Activated T-cell treated with anti-CD3 and anti-CD28 coated beads, Interleukin-2, amount 50 U/mL, for 48 hours (primary cell): ENCODE measurements around the gene RASL11A.
A peak's percentile ranks its signal among the peaks of the same experiment; 100 is the strongest.
"Not testable (repeated sequence)": the region's sequence is repeated elsewhere in the genome, so short reads cannot be mapped to it uniquely, and the experiment has no call there.

Experiments
- DNase-seq, 2 experiments: peaks; one replicate each; pipeline ENCODE4 v3.0.0-alpha.2; 2020

Gene RASL11A

GRCh38 chr13:27270594-27271520, at the start of gene RASL11A:
TSS of gene RASL11A (plus strand) at chr13:27270830. CDS start at chr13:27270945, 115 bp downstream.
- DNase-seq = peak; percentile 82 to 84

DNA sequence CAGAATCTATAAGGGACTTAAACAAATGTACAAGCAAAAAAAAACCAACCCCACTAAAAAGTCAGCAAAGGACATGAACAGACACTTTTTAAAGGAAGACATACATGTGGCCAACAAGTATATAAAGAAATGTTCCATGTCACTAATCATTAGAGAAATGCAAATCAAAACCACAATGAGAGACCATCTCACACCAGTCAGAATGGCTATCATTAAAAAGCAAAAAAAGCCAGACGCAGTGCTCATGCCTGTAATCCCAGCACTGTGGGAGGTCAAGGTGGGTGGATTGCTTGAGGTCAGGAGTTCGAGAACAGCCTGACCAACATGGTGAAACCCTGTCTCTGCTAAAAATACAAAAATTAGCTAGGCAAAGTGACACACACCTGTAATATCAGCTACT, 48.5 kb upstream of the RASL11A start:
- DNase-seq = not testable (repeated sequence)

GRCh38 chr13:27226991-27227390, 43.6 kb upstream of the RASL11A start:
- DNase-seq = no peak

GRCh38 chr13:27228131-27228530, 42.5 kb upstream of the RASL11A start:
- DNase-seq = no peak

- DNase-seq = no peak
These were observed 41.0 kb upstream of the RASL11A start for GRCh38 chr13:27229642-27230041.

DNA sequence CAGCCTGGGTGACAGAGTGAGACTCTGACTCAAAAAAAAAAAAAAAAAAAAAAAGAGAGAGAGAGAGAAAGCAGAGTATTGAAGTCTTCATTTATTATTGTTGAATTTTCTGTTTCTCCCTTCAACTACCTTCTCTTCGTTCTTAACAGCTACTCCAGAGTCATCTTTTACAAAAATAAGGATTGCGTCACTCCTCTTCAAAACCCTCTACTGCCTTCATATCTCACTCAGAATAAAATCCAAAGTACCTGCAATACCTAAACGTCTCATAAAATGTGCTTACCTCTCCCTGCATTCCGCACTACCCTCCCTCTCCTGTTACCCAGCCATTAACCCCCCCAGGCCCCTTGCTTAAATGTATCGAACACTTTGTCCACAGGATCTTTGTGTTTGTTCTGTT, 36.7 kb upstream of the RASL11A start:
- no peak for DNase-seq

GRCh38 chr13:27236478-27236877, 34.2 kb upstream of the RASL11A start:
- DNase-seq = no peak

DNA sequence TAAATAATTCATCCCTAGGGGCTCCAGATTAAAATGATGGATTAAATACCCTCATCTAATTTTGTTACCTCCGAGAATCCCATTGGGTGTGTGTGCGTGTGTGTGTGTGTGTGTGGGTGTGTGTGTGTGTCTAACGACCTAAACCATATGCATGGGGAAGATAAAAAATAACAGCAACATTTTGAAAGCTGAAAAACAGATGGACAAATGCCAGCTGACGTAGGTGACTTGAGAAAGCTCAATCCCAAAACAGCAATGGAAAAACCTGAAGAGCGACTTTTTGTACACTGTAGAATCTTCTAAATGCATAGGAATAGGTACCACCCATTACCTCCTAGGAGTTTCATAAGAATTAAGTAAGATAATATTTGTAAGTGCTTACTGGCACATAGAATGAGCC, 27.9 kb upstream of the RASL11A start:
- DNase-seq = no peak

DNA sequence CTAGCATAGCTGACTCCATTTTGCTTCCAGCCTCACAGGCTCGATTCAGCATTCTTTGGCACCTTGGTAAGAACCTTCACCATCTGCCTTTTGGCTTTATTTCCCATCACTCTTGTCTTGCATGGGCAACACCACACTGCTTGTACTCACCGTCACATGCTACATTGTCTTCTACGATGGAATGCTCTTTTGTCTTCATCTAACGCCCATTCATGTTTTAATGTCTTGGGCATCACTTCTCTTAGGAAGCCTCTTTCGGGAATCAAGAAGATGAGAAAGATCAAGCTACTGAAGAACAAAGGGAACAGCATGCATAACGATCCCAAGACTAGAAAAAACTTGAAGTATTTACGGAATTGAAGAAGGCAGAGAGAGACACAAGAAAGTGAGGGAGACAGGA, 25.0 kb upstream of the RASL11A start:
- DNase-seq = no peak

DNA sequence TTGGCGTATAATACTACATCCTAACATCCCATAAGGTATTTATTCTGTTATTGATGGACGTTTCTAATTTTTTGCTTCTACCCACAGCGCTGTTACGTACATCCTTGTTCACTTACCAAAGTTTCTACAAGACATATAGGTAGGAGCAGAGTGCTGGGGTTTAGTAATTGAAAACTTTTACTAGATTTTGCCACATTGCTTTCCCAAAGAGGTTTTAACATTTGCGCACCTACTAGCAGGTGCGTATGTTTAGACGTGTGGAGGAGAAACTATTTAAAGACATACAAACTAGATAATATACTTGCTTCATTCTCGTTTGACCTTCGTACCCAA, 19.8 kb upstream of the RASL11A start:
- DNase-seq = no peak

DNA sequence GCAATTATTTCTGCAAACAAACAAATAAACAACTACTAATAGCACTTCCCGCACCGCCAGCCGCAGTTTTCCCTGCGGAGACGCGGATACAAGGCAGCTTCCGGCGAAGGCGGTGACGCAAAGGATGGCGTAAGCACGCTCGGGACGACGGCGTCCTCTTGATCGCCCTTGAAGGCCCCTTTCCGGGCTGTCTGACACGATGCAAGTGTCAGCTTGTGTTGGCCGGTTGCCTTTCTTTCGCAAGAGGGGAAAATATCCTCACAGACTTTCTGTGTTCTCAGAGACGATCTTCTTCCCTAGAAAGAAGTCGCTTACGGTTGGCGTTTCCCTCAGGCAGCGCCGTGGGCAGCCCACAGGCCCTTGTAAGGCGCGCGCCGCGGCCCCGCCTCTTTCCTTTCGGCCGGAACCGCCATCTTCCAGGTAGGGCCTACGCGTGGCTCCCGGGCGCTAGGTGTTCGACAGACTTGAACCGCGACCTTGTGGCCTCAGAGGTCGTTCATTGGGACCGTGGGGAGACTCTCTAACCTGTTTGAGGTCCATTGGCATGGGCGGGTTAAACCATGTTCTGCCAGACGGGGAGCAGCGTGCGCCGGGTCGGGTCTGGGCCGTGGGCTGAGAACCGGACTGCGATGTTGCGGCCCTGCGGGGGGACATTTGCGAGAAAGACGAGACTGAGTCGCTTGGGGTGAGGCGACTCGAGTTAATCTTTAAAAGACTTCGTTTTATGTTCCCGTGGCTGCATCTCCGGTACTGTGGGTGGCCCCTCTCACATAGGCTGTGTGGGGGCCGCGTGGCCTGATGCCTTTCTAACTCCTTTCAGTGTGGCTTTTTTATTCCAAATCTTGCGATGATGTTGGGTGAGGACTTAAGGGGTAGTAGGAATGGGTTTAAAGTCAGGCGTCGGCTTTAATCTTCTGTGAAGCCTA, 19.2 kb upstream of the RASL11A start, which contains the start of gene RPL21:
Gene RPL21, plus strand, starts transcription at position 393 of the 926 bp plus-strand sequence. CDS start 2,219 bp downstream, outside the sequence.
- DNase-seq = peak; percentile 95 to 96

DNA sequence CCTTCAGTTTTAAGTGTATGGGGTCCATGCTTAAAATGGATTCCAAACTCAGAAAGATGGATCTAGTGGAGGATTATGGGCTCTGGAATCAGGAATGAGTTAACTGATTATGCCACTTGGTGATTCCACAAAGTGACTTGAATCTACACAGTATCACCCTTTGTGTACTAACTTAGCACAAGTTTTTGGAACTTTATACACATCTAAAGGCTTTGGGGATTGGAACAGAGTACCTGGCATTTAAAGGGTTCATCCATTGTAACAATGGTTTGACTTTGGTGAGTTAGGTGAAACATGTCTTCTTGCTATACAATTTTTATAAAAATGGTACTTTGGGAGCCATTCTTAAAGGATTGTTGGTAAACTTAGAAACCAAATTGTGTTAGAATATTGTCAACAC, 18.2 kb upstream of the RASL11A start:
- no peak for DNase-seq

DNA sequence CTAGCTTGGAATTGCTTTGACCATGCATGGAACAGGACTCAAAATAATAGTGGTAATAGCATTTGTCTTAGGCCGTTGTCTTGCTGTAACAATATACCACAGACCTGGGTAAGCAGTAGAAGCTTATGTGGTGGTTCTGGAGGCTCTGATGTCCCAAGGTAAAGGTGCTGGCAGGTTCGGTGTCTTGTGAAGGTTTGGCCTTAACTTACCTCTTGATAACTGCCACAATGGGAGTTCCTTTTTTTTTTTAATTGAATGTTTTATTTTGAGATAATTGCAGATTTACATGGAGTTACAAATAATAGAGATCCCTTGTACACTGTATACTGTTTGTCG, 13.4 kb upstream of the RASL11A start:
- no peak for DNase-seq

- DNase-seq = peak; percentile 51 to 52
These were observed 12.9 kb upstream of the RASL11A start for GRCh38 chr13:27257648-27258253.

- DNase-seq = no peak
These were observed 11.8 kb upstream of the RASL11A start for GRCh38 chr13:27258637-27259386.

- DNase-seq = no peak
These were observed 10.8 kb upstream of the RASL11A start for GRCh38 chr13:27259831-27260230.

DNA sequence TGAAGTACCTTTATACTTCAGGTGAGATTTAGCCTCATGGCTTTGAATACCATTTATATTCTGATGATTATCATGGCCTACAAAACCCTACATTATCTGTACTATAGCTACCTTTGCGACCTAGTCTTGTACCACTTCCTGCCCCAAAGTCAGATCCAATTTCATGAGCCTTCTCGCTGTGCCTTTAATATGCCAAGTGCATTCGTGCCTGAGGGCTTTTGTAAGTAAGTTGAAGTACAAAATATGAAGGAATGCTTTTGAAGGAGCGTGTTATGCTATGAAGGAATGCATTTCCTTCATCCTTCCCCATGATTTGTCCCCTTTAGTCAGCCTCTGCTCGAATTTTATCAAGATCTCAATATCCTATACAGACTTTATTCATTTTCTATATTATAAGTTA, 9.2 kb upstream of the RASL11A start:
- DNase-seq = no peak

DNA sequence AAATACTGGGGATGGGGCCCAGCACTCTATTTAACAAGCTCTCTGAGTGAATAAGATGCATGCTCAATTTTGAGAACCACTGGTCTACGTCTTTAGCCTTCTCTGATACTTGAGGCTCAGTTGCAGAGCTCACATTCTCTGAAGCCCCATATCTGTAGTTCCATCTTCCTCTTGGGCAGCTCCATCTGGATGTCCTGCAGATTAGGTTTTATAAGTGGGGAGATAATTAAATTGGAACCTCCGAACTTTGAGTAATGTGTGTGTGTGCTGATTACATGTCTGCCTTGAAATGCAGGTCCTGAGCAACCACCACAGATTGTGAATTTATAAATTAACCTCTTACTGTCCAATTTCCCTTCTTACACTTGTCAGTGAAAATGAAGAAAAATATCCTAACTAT, 7.2 kb upstream of the RASL11A start:
- no peak for DNase-seq

- no peak for DNase-seq
These were observed 6.4 kb upstream of the RASL11A start for GRCh38 chr13:27264181-27264580.

DNA sequence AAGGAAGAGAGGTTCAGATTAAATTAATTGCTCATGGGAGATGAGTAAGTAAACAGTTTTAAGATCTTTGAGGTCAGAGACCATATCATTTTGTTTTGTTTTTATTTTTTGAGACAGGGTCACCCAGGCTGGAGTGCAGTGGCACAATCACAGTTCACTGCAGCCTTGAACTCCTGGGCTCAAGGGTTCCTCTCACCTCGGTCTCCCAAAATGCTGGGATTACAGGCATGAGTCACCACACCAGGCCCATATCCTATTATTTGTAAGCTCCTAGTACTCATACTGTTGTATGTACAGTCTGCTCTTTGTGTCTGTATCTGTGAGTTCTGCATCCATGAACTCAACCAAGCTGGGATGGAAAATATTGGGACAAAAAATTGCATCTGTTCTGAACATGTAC, 6.0 kb upstream of the RASL11A start:
- DNase-seq = no peak

DNA sequence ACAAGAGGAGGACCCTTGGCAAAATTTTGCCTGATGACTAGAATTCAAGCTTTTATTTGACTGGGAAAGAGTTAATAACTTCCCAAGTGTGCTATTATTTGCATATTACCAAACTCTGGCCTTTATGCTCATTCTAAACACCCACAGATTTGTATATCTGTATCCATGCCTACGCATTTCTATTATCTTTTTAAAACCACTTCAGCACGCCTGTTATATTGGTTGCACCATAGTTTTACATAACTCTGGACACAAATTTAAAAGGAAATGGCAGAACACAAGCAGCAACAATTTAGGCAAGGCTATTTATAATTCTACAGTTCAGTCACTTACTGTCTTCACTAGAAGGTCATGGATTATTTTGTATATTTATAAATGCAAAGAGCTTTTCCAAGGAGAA, 3.7 kb upstream of the RASL11A start:
- no peak for DNase-seq

DNA sequence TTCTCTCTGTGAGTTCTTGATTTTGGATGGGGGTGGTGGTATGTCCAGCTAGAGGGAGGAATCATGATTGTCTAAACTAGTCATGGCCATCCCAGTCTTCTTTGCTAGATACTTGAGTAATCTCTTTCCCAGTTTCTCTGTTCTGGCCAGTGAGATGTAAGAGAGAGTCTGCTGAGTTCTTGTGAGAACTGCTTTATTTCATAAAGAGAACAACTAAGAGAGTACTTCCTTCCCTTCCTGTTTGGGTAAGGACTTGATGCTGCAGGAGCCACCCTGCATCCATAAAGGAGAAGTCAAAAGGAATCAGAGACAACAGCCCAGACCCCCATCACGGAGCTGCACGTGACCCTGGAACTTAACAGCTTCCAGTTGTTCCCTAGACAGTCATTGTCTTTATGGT, 3.0 kb upstream of the RASL11A start:
- DNase-seq = no peak
